T-helper 1 cell treated with Interleukin-12 subunit alpha and Interleukin-12 subunit beta and Interleukin-4 antibody, amounts not matched to agents 30 ng/mL and 1 ng/mL, for 36 hours (primary cell): ENCODE results near the gene TMPRSS11D. TPM values are rescaled to one million over a fixed set of nuclear protein-coding genes. Genes with fewer than 3 reads are reported as not detected.

Experiments
- intact Hi-C: fragments of 100-400 bp; cut with micrococcal nuclease; formaldehyde crosslinking; loops from one replicate; pipeline ENCODE4 v1.15.1; 2024
- total RNA-seq: library from RNA; stranded (reverse); gene quantifications from 2 replicates; pipeline ENCODE4 v1.2.3, GENCODE V29; 2022

TMPRSS11D gene
- total RNA-seq, 1 donor from 2014 or later = not detected

- intact Hi-C loops = no loop called here
These were observed 107.1 kb downstream of the TMPRSS11D start for GRCh38 chr4:67776746-67777145.

Other genes starting within 250 kb of the TMPRSS11D start
- 75.8 and 91.7 TPM in 2 replicates for gene UBA6, start 182.8 kb downstream of the TMPRSS11D start, total RNA-seq
- not detected in 2 replicates for gene GNRHR, start 129.6 kb downstream of the TMPRSS11D start, total RNA-seq
- not detected in 2 replicates for gene TMPRSS11A, start 79.5 kb upstream of the TMPRSS11D start, total RNA-seq
- not detected in 2 replicates for gene TMPRSS11F, start 245.9 kb upstream of the TMPRSS11D start, total RNA-seq